Tibial nerve (tissue), 4 donors: ENCODE measurements around the gene CNTN5. TPM values are rescaled to one million over a fixed set of nuclear protein-coding genes. Genes with fewer than 3 reads are reported as not detected.
"Not testable (repeated sequence)": the region's sequence is repeated elsewhere in the genome, so short reads cannot be mapped to it uniquely, and the experiment has no call there.

Experiments
- DNase-seq, 2 donors: peaks; one replicate each; pipeline ENCODE4 v3.0.0-alpha.2; 2019; ENCODE audit warnings: low spot score in 2 of 2
- H3K27ac ChIP-seq, 4 donors: fragments of 200-600 bp; sonication (generic) in 3 of 4; one replicate each; pipeline ENCODE4 v1.5.1; 2017 to 2019; ENCODE audit warnings: mild to moderate bottlenecking in 1 of 4
- H3K27me3 ChIP-seq, 2 donors: fragments of 200-600 bp; sonication (generic) in 1 of 2; one replicate each; pipeline versions ENCODE4 v1.5.1 to v1.6.0; 2017 to 2019
- H3K36me3 ChIP-seq, 3 donors: fragments of 200-600 bp; sonication (generic); one replicate each; pipeline ENCODE4 v1.5.1; 2018 to 2019
- H3K4me1 ChIP-seq, 4 donors: fragments of 200-600 bp; sonication (generic) in 3 of 4; one replicate each; pipeline ENCODE4 v1.5.1; 2017 to 2019
- H3K4me3 ChIP-seq, 4 donors: fragments of 200-600 bp; sonication (generic) in 3 of 4; one replicate each; pipeline ENCODE4 v1.5.1; 2017 to 2019; ENCODE audit warnings: mild to moderate bottlenecking in 1 of 4, moderate library complexity in 1 of 4
- H3K9me3 ChIP-seq, 4 donors: fragments of 200-600 bp; sonication (generic) in 3 of 4; one replicate each; pipeline ENCODE4 v1.5.1; 2017 to 2019
- CTCF ChIP-seq, 5 experiments: fragments of 200-600 bp in 3 of 5; fragments of 450-650 bp in 2 of 5; sonication (generic) in 3 of 5; IDR thresholded peaks; one replicate each; pipeline ENCODE4 v1.5.1; 2016 to 2019; ENCODE audit warnings: antibody characterized with exemption in 5 of 5, mild to moderate bottlenecking in 3 of 5, moderate library complexity in 2 of 5
- EP300 ChIP-seq, 2 donors: sonication (generic); formaldehyde crosslinking; IDR thresholded peaks; one replicate each; pipeline ENCODE4 v1.6.1; 2017; ENCODE audit warnings: antibody characterized with exemption in 2 of 2, mild to moderate bottlenecking in 1 of 2
- POLR2A ChIP-seq, 2 donors: fragments of 450-650 bp; IDR thresholded peaks; one replicate each; pipeline ENCODE4 v1.6.1; 2017; ENCODE audit warnings: antibody characterized with exemption in 2 of 2, mild to moderate bottlenecking in 2 of 2, moderate library complexity in 2 of 2
- WGBS, 2 donors: methylation state at CpG; one replicate each; pipeline ENCODE4 v1.1.5; 2018; 5-methylcytosine and 5-hydroxymethylcytosine counted together
- total RNA-seq, 4 donors: library from RNA; depleted of rRNA; stranded (reverse); fragments of >200 nt; gene quantifications; one replicate each; pipeline ENCODE4 v1.1.0, GENCODE V29; 2016

The CNTN5 gene
- total RNA-seq, 4 donors from 2014 or later: under 0.01 to 0.22 TPM; not detected in 2

GRCh38 chr11:99279266-99279665 is 258.5 kb downstream of the CNTN5 start:
- Histone ChIP-seq H3K36me3 (no peaks in the 10 kb centered on the region), H3K27ac (no peak overlapping the region), H3K27me3 (no peaks in the 10 kb centered on the region), H3K4me1 (no peaks in the 10 kb centered on the region), H3K9me3 (no peaks in the 10 kb centered on the region), H3K4me3 (no peak overlapping the region)
- no peak for DNase-seq
- TF ChIP-seq POLR2A (IDR thresholded peaks at IDR 0.05) (no peak), CTCF (IDR thresholded peaks at IDR 0.05) (no peak), EP300 (IDR thresholded peaks at IDR 0.05) (no peak)

- Histone ChIP-seq H3K4me1 (no peaks in the 10 kb centered on the region), H3K9me3 (no peaks in the 10 kb centered on the region), H3K36me3 (no peaks in the 10 kb centered on the region), H3K27ac (no peak overlapping the region), H3K4me3 (no peak overlapping the region), H3K27me3 (no peaks in the 10 kb centered on the region)
- WGBS, 2 donors: 77 to 88% methylated on average over 1 of the region's 1 CpG
- TF ChIP-seq POLR2A (IDR thresholded peaks at IDR 0.05) (no peak), EP300 (IDR thresholded peaks at IDR 0.05) (no peak), CTCF (IDR thresholded peaks at IDR 0.05) (no peak)
- no peak for DNase-seq
Observed at GRCh38 chr11:99281331-99281730, 260.6 kb downstream of the CNTN5 start.

GRCh38 chr11:99297925-99298324 is 277.2 kb downstream of the CNTN5 start:
- 72 to 73% methylated on average over 8 of the region's 8 CpGs for WGBS, 2 donors
- not testable (repeated sequence) for DNase-seq

GRCh38 chr11:99307510-99308088 is 286.9 kb downstream of the CNTN5 start:
- no peak for DNase-seq
- no peak for TF ChIP-seq POLR2A (IDR thresholded peaks at IDR 0.05)
- TF ChIP-seq EP300 (IDR thresholded peaks at IDR 0.05): no peak
- no peak for TF ChIP-seq CTCF (IDR thresholded peaks at IDR 0.05)
- H3K9me3 ChIP-seq: no peaks in the 10 kb centered on the region
- no peaks in the 10 kb centered on the region for H3K27me3 ChIP-seq
- H3K27ac ChIP-seq: no peak overlapping the region
- H3K36me3 ChIP-seq: no peaks in the 10 kb centered on the region
- WGBS, 2 donors: 73 to 82% methylated on average over 3 of the region's 3 CpGs
- no peaks in the 10 kb centered on the region for H3K4me1 ChIP-seq
- no peak overlapping the region for H3K4me3 ChIP-seq

More at GRCh38 chr11:99297925-99298324, 277.2 kb downstream of the CNTN5 start:
- not testable (repeated sequence) for H3K27ac ChIP-seq, H3K27me3 ChIP-seq, H3K4me3 ChIP-seq, H3K36me3 ChIP-seq, H3K4me1 ChIP-seq
- H3K9me3 ChIP-seq: peaks cover 0 to 18% (median 1%) of the 10 kb centered on the region in 4 donors

- Histone ChIP-seq H3K27me3 (no peaks in the 10 kb centered on the region), H3K4me3 (no peak overlapping the region), H3K4me1 (no peaks in the 10 kb centered on the region), H3K27ac (no peak overlapping the region), H3K36me3 (no peaks in the 10 kb centered on the region), H3K9me3 (no peaks in the 10 kb centered on the region)
- 91 to 92% methylated on average over 1 of the region's 1 CpG for WGBS, 2 donors
- TF ChIP-seq POLR2A (IDR thresholded peaks at IDR 0.05) (no peak), EP300 (IDR thresholded peaks at IDR 0.05) (no peak), CTCF (IDR thresholded peaks at IDR 0.05) (no peak)
- DNase-seq: no peak
Observed at GRCh38 chr11:99311870-99312269, 291.1 kb downstream of the CNTN5 start.
